Right lobe of liver (tissue), 4 donors: Measurements from ENCODE around the gene TOR2A.

ENCODE experiments used
- POLR2A ChIP-seq: fragments of 450-650 bp; IDR thresholded peaks from one replicate; pipeline ENCODE4 v1.6.1; 2017; ENCODE audit warnings: antibody characterized with exemption, mild to moderate bottlenecking
- TF ChIP-seq, protein P1 (sequence below), 4 donors: fragments of 200-600 bp in 3 of 4; fragments of 450-650 bp in 1 of 4; IDR thresholded peaks; one replicate each; pipeline versions ENCODE4 v1.5.1 to v1.8.0; 2016 to 2022; ENCODE audit warnings: antibody characterized with exemption in 4 of 4, mild to moderate bottlenecking in 2 of 4
- donor health status: DM: no; HTN: no; CAD: no.
- donor health status: DM: no; HTN: no; CAD: no.
- donor health status: DM: no; HTN: yes; CAD: no.

DNA sequence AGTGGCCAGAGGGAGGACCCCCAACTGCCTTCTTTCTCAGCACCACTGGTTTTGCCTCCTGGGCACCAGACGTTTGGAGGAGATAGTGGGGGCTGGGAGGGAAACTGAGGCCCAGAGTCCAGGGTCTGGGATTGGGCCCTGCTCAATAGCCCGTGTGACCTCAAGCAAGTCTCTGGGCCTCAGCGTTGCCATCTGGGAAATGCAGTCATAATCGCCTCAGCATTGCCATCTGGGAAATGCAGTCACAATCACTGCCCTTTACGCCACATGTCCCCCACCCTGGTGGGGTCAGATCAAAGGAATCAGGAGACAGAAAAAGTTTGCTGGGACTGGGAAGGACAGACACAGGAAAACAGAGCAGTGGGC lies 41.8 kb upstream of the TOR2A start:
- TF ChIP-seq, protein P1, sequence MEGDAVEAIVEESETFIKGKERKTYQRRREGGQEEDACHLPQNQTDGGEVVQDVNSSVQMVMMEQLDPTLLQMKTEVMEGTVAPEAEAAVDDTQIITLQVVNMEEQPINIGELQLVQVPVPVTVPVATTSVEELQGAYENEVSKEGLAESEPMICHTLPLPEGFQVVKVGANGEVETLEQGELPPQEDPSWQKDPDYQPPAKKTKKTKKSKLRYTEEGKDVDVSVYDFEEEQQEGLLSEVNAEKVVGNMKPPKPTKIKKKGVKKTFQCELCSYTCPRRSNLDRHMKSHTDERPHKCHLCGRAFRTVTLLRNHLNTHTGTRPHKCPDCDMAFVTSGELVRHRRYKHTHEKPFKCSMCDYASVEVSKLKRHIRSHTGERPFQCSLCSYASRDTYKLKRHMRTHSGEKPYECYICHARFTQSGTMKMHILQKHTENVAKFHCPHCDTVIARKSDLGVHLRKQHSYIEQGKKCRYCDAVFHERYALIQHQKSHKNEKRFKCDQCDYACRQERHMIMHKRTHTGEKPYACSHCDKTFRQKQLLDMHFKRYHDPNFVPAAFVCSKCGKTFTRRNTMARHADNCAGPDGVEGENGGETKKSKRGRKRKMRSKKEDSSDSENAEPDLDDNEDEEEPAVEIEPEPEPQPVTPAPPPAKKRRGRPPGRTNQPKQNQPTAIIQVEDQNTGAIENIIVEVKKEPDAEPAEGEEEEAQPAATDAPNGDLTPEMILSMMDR (IDR thresholded peaks at IDR 0.05) = no peak
- no peak for TF ChIP-seq POLR2A
